Keratinocyte (primary cell): ENCODE data around the gene PAOX.

Experiments
- EZH2 ChIP-seq: IDR thresholded peaks from one replicate; pipeline ENCODE4 v1.6.1; 2012; ENCODE audit warnings: inconsistent platforms, mild to moderate bottlenecking, low read length, moderate library complexity
- TF ChIP-seq, protein P1 (sequence below), 3 experiments: IDR thresholded peaks in 1 of 3; conservative IDR thresholded peaks in 1 of 3; optimal IDR thresholded peaks in 1 of 3; 2 replicates in 2 of 3; 3 replicates in 1 of 3; pipeline versions ENCODE3 to v1.5.1; 2011; ENCODE audit warnings: low read length in 3 of 3, mild to moderate bottlenecking in 3 of 3, moderate library complexity in 2 of 3, control low read depth in 1 of 3, inconsistent platforms in 1 of 3; ENCODE audit not compliant: insufficient read depth in 2 of 3; ENCODE audit errors: extremely low read depth in 1 of 3

- TF ChIP-seq, protein P1, sequence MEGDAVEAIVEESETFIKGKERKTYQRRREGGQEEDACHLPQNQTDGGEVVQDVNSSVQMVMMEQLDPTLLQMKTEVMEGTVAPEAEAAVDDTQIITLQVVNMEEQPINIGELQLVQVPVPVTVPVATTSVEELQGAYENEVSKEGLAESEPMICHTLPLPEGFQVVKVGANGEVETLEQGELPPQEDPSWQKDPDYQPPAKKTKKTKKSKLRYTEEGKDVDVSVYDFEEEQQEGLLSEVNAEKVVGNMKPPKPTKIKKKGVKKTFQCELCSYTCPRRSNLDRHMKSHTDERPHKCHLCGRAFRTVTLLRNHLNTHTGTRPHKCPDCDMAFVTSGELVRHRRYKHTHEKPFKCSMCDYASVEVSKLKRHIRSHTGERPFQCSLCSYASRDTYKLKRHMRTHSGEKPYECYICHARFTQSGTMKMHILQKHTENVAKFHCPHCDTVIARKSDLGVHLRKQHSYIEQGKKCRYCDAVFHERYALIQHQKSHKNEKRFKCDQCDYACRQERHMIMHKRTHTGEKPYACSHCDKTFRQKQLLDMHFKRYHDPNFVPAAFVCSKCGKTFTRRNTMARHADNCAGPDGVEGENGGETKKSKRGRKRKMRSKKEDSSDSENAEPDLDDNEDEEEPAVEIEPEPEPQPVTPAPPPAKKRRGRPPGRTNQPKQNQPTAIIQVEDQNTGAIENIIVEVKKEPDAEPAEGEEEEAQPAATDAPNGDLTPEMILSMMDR (optimal IDR thresholded peaks at IDR 0.05 in 1 of 3, IDR thresholded peaks at IDR 0.05 in 1 of 3, conservative IDR thresholded peaks at IDR 0.05 in 1 of 3; ENCODE audit: extremely low read depth in 1 of 3, insufficient read depth in 2 of 3, low read length in 3 of 3): no peak
- no peak for TF ChIP-seq EZH2
Measured at GRCh38 chr10:133365461-133366129, 13.5 kb upstream of the PAOX start.
